Cerebellar nuclear complex (tissue), 1 donor: ENCODE results near the gene SLC19A1.

Source experiments
- DNase-seq, 2 experiments: peaks; one replicate each; lab custom pipeline; 2025; lab: John Stamatoyannopoulos, UW

The SLC19A1 gene

DNA sequence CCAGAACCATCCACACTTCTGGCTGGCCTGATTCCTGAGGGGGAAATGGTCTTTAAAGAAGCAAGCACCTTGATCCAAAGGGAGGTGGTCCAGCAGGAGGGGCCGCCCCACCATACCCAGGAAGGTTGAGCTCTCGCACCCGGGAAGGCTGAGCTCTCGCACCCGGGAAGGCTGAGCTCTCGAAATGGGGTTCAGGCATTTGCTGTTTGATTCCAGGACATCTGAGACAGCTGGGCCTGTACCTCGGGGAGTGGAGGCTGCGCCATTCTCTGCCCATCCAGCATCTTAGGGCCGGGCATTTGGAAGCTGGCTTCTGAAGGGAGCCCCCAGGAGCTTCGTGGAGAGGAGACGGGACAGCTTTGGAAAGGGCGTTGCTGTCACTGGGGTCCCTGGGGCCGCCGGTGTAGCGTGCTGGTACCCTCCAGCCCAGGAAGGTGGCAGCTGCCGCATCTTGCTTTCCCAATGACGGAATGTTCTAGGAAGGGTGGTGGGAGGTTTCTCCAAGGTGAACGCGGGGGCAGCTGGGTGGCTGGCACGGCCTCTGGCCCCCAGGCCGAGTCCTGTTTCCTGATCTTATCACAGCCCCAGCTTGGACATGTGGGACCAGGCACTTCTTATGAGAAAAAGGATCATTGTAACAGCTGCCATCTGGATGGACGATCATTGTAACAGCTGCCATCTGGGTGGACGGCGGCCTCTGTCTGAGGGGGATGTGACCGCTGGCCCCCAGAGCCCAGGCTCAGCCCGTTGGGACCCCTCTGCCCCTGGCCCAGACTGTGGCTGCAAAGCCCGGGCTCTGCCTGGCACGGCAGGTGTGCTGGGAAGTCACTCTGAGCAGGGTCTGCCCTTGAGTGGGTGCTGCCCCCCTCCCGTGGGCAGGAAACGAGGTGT lies 75.7 kb downstream of the SLC19A1 start:
- no peak for DNase-seq

DNA sequence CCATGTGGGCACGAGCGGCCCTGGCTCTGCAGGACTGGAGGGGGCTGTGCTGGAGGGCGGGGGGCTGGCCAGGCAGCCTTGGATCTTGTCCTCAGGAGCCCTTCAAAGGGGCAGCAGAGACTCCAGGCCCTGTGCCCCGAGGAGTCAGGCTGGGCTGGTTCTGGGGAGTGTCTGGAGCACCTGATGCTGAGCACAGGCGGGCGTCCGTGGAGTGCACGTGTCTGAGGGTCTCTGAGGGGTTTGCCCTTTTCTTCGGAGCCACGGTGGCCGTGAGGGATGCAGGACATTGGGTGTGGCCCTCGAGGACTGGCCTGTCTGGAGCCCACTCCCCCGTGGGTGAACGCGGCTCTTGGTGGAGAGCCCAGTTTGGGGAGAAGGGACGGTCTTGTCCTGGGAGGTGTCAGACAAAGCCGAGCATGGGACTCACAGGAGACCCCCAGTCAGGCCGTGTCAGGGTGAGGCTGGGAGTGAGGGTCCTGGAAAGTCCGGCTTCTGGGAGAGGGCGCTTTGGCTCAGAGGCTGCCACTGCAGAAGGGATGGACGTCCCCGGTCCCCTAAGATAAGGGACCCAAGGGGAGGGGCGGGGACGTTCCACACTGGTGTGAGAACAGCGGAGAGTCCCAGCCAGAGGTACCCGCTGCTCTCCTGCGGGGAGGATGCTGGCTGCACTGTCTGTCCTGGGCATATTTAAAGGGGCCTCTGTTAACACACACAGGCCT lies 76.5 kb downstream of the SLC19A1 start:
- no peak for DNase-seq

DNA sequence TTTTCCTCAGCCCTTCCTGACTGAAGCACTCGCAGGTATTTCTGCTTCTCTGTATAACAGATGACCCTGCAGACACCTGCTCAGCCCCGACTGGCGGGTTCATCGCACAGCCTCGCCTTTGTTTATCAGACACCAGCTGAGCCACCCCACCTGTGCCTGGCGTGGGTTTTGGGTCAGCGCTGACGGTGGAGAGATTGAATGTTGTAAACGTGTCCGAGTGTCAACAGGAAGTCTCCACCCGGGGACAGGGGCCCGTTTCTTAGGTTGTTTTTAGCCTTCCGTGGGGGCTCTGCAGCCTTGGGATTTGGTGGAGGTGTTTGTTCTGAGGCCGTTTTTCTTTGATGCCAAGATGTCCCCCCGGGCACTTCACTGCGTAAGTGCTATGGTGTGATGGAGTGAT lies 77.1 kb downstream of the SLC19A1 start:
- DNase-seq, result no peak

DNA sequence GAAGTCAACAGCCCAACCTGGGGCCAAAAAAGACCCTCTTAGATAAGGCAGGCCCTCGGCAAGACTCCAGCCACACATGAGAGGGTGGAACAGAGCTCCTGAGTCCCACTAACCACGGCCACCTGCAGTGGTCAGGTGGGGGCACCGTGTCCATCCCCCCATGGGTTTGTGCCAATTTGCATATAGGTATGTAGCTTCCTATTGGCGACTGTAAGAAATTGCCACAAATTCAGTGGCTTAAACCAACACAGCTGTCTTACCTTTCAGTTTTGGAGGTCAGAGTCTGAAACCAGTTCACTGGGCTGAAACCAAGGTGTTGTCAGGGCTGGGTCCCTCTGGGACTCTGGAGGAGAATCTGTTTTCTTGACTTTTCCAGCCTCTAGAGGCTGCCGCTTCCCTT lies 77.9 kb downstream of the SLC19A1 start:
- DNase-seq, result no peak

DNA sequence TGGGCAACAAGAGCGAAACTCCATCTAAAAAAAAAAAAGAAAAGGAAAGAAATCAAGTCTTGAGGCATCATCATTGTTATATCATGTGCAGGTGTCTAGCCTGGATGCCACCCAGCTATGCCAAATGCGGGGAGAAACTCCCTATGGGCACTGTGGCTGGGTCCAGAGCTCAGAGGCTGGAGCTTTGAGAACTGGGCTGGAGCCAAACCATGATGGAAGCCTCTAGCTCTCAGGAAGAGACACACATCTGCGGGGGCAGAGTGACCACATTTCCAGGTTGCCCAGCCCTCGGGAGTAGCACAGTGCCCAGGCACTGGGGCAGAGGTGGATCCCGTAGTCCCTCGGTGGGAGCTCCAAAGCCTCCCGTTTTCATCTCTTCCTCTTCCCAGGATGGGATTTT lies 78.4 kb downstream of the SLC19A1 start:
- no peak for DNase-seq

DNA sequence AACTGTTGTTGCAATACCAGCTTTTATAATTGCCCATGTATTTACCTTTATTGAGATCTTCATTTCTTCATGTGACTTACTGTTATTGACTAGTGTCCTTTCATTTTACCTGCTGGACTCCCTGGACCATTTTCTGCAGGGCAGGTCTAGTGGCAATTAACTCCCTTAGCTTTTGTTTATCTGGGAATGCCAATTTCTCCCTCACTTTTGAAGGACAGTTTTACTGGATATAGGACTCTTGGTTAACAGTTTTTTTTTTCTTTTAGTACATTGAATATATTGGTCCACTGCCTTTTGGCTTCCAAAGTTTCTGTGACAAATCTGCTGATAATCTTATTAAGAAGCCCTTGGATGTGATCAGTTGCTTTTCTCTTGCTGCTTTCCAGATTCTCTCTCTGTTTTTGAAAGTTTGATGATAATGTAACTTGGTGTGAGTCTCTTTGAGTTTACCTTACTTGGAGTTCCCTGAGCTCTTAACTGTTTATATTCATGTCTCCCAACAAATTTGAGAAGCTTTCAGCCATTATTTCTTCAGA lies 80.4 kb downstream of the SLC19A1 start:
- DNase-seq, result no peak

DNA sequence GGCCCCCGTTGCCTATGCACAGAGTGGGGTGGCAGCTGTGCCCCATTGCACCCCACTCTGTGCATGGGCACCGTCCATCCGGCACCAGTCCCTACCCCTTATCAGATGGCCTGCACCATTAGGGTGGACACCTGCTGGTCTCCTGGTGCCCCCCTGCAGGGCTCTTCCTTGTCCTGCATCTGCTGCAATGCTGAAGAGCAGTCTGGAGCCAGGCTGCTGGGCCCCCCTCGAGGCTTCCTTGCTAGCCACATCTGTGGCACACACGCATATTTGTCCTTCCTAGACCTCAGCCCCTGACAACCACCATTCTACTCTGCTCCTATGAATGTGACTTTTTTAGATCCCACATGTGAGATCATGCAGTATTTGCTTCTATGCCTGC lies 80.9 kb downstream of the SLC19A1 start:
- DNase-seq, result no peak

DNA sequence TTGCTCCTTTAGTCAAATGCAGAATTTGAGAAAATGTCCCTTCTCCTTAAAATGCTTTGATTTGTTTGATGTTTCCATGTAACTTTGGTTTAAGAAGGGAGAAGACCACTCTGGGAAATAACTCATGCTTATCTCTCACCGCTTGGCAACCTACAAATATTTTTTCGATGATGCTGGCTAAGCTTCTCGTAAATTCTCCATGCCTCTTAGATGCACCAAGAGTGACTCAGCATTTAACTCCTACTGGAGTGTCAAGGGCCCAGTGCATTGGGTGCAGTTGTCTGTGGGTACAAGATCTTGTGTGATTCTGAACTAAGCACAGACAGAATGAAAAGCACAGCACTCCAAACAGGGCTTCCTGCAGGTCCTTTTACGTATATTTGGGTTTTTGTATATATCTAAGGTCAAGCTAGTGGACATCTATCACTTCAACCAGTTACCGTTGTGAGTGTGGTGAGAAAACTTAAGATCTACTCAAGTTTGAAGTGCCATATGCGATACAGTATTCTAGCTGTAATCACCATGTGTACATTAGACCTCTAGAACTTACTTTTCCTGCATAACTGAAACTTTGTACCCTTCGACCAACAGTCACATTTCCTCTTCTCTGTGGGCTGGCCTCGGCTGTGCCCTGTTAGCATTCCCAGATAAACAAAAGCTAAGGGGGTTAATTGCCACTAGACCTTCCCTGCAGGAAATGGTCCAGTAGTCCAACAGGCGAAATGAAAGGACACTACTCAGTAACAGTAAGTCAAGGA lies 81.5 kb downstream of the SLC19A1 start:
- DNase-seq, result no peak

DNA sequence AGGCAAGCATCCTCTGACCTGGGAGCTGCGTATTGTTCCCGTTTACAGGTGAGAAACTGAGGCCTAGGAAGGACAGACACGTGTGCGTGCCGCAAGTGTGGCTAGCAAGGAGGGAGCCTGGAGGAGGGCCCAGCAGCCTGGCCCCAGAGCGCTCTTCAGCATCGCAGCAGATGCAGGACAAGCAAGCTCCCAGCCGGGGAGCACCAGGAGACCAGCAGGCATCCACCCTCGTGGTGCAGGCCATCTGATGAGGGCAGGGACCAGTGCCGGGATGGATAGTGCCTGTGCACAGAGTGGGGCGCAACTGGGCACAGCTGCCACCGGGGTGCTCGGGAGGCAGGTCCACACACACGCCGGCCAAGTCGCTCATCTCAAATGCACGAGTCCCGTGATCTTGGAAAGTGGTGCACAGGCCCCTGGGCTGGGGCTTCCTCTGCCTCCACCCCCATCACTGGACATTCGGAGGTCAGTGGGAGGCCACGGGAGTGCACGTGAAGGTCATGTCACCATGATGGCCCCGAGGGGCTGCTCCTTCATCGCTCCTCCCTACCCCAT lies 82.2 kb downstream of the SLC19A1 start:
- no peak for DNase-seq

DNA sequence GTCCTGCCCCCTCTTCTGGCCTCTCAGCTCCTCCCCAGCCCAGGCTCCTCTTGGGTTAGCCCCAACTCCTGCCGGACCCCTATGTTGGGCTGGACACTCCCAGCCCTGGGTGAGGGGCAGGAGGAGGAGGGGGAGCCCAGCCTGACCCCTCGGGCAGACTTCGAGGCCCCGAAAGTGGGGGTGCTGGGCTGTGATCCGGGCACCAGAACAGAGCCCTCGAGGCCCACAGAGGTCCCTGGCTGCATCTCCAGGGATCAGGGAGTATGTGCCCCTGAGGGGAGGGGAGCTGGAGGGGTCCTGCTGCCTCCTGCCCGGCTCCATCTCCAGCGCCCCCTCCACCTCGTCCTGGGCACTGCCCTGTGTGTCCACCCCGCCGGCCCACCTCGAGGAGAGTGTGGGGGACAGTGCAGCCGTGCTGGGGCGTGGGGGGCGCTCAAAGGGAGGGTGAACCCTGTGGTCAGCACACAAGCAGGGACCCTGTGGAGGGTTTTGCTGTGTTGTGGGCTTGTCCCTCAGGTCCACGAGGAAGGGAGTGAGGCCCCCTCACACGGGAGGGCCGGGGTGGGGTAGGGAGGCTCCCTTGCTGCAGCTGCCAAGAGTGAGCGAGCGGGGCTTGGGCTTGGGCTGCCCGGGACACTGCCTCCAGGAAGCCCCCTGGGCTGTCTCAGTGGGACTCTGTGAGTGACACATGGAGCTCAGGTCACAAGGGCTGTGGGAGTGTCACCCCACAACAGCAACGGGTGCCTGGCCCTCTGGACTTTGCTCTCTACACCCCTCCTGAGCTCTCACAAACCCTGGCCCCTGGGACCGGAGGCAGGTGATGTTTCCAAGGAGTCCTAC lies 82.8 kb downstream of the SLC19A1 start:
- no peak for DNase-seq

DNA sequence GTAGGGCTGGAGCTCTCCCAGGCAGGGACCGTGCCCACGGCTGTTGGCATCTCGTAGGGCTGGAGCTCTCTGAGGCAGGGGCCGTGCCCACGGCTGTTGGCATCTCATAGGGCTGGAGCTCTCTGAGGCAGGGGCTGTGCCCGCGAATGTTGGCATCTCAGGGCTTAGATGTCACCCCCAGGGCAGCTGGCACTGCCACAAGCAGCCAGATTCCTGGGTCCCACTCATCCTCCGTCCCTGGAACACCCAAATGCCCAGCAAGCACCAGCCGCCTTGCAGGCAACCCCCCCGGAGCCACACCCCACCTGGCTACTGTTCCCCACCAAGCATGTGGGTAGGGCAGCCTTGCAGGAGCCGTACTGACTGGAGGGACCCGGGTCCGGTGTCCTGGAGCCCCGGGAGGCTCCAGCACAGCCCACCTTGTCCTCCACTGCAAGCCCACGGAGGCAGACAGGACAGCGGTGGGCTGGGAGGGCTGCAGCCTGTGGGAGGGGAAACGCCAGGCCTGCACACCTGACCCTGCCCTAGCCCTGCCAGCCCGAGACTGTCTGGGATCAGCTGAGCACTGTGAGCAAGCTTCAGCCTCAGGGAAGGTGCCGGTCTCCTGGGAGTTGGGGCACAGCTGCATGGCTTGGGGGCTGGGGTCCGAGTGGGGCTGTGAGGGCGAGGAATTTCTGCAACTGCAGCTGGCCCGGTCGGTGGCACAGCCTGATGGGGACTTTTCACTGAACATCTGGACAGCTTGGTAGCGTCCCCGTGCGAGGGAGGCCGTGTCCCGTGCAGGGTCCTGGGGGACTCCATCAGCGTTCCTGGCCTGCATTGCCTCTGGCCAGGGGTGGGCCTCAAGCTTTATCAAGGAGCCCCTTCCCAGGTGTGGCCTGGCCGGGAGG lies 83.7 kb downstream of the SLC19A1 start:
- no peak for DNase-seq

DNA sequence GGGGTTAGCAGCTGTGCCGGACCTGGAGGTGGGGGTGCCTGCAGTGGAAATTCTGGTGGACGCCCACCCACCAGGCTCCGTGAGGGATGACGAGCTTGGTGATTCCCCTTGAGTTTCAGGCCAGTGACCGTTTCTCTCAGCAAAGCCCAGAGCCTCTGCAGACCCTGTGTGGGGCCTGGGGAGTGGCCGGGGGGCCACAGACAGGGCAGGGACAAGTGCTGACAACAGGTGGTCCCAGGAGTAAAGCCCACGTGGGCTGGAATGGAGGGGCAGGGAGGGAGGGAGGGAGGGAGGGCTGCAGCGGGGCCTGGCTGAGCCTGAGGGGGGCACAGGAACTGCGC lies 84.4 kb downstream of the SLC19A1 start:
- no peak for DNase-seq

DNA sequence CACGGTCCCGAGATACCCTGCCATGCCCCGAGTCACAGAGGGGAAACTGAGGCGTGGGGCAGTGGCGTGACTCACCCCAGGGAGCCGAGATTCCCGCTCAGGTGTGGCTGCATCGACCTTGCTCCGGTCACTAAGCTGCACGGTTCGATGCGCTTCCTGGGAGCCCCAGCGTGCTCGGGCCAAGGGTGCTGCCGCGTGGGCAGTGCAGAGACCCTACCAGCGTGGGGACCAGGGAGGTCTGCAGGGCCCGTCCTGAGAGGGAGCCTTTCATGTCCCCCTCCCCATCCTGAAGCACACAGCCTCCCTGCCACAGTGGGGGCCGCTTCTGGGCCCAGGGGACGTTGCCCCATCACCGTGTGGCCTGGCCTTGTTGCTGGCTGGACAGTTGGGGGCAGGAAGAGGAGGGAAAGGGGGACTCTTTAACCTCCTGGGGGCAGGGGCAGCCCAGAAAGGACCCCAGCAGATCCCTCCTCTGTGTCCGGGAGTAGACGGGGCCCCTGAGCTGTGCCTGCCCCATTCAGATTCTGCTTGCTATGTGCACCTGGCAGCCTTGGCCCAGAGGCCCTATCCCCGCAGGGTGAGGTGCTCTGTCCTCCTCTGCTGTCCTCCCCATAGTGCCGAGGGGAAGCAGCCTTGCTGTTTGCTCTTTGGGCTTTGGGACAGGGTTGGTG lies 84.9 kb downstream of the SLC19A1 start:
- no peak for DNase-seq

DNA sequence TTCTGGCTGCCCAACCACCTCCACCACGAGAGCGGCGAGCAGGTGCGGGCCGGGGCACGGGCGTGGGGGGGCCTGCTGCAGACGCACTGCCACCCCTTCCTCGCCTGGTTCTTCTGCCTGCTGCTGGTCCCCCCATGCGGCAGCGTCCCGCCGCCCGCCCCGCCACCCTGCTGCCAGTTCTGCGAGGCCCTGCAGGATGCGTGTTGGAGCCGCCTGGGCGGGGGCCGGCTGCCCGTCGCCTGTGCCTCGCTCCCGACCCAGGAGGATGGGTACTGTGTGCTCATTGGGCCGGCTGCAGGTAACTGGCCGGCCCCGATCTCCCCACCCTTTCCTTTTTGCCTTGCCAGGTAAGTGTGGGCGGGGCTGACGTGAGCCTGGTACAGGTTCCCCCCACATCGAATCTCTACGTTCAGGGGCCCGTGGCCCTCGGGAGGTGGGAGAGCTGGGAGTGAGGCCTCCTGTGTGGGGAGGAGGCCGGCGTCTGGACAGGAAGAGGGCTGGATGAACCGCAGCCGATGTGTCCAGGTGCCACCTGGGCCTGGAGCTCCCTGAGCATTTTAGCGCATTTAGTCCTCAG lies 85.6 kb downstream of the SLC19A1 start:
- DNase-seq, result no peak

DNA sequence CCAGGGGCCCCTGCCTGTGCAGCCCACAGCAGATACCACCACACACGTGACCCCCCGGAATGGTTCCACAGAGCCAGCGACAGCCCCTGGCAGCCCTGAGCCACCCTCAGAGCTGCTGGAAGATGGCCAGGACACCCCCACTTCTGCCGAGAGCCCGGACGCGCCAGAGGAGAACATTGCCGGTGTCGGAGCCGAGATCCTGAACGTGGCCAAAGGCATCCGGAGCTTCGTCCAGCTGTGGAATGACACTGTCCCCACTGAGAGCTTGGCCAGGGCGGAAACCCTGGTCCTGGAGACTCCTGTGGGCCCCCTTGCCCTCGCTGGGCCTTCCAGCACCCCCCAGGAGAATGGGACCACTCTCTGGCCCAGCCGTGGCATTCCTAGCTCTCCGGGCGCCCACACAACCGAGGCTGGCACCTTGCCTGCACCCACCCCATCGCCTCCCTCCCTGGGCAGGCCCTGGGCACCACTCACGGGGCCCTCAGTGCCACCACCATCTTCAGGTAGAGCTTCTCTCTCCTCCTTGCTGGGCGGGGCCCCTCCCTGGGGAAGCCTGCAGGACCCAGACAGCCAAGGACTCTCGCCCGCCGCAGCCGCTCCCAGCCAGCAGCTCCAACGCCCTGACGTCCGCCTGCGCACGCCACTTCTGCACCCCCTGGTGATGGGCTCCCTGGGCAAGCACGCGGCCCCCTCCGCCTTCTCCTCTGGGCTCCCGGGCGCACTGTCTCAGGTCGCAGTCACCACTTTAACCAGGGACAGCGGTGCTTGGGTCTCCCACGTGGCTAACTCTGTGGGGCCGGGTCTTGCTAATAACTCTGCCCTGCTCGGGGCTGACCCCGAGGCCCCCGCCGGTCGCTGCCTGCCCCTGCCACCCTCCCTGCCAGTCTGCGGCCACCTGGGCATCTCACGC lies 86.3 kb downstream of the SLC19A1 start:
- DNase-seq, result no peak

DNA sequence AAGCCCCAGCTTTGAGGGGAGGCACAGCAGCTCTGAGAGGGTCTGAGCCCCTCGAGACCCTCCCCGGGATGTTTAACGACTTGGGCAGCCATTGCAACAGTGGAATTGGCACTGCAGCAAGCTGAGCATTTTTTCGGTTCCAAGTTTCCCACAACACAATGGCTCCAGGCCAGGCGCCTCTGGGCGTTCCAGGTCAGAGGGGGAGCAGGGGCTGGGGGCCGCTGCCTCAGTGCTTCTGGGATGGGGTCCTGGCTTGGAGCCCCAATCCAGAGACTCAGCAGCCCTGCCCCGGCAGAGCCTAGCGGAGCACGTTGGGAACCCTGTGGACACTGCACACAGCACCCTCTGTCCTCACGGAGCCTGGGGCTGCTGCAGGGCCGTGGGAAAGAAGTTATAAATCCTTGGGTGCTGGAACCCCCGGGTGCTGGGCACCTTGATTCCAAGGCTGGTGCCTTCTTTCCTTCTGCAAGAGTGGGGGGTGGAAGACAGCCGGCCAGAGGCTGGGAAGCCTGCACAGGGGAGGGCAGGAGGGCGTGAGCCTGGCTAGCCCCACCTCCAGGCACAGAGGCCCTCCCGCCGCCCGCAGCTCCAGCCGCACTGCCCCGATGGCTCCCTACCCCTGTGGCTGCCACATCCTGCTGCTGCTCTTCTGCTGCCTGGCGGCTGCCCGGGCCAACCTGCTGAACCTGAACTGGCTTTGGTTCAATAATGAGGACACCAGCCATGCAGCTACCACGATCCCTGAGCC lies 87.1 kb downstream of the SLC19A1 start:
- DNase-seq, result no peak
